H1 (cell line): ENCODE results near the gene GCNA. TPM values are rescaled to one million over a fixed set of nuclear protein-coding genes. Genes with fewer than 3 reads are reported as not detected.

Experiments
- CTCF ChIA-PET: fragments of 300-600 bp; sonication (Branson Sonifier 250); formaldehyde crosslinking; loops from one replicate; lab custom pipeline; 2021; ENCODE audit not compliant: partially characterized antibody; lab: Charles Lee
- POLR2A ChIA-PET: fragments of 300-600 bp; sonication (Branson Sonifier 250); formaldehyde crosslinking; loops from one replicate; lab custom pipeline; 2021; ENCODE audit warnings: inconsistent platforms; ENCODE audit not compliant: partially characterized antibody; lab: Charles Lee
- DNase-seq, 2 experiments: peaks; one replicate each; pipeline versions ENCODE4 v3.0.0 to v3.0.0-alpha.2; 2010 to 2022; ENCODE audit warnings: low spot score in 2 of 2, low read depth in 1 of 2, mixed read lengths in 1 of 2
- FAIRE-seq: peaks from 2 replicates; lab custom pipeline; 2011; peaks lifted over from hg19 to GRCh38; lab: Jason Lieb, UNC
- H2AFZ ChIP-seq: 2 replicates; pipeline ENCODE4 v1.8.1; 2012; ENCODE audit warnings: low read length, inconsistent platforms
- H2AK5ac ChIP-seq: 2 replicates; pipeline ENCODE4 v1.6.1; 2013; ENCODE audit warnings: low read depth, low read length
- H2BK120ac ChIP-seq: replicated peaks from 2 replicates; pipeline ENCODE3; 2013; ENCODE audit warnings: low read depth, low read length, inconsistent platforms
- H2BK12ac ChIP-seq: 2 replicates; pipeline ENCODE4 v1.6.1; 2013; ENCODE audit warnings: low read depth, low read length
- H2BK15ac ChIP-seq: 2 replicates; pipeline ENCODE4 v1.6.1; 2013; ENCODE audit warnings: low read length
- H2BK20ac ChIP-seq: 2 replicates; pipeline ENCODE4 v1.6.1; 2013; ENCODE audit warnings: low read length
- H2BK5ac ChIP-seq: 2 replicates; pipeline ENCODE4 v1.6.1; 2013; ENCODE audit warnings: low read depth, low read length
- H3K14ac ChIP-seq: 2 replicates; pipeline ENCODE4 v1.6.1; 2013; ENCODE audit warnings: inconsistent platforms; ENCODE audit not compliant: insufficient read length
- H3K18ac ChIP-seq: 2 replicates; pipeline ENCODE4 v1.6.1; 2013; ENCODE audit warnings: low read length; ENCODE audit errors: extremely low read depth
- H3K23ac ChIP-seq: 2 replicates; pipeline ENCODE4 v1.6.1; 2013; ENCODE audit warnings: inconsistent platforms; ENCODE audit not compliant: insufficient read length
- H3K23me2 ChIP-seq: 2 replicates; pipeline ENCODE4 v1.6.1; 2013; ENCODE audit warnings: low read depth, low read length
- H3K27ac ChIP-seq: 2 replicates; pipeline ENCODE4 v1.6.1; 2011; ENCODE audit warnings: low read depth, low read length, inconsistent platforms
- H3K27me3 ChIP-seq, 4 experiments: replicated peaks in 1 of 4; 1 replicate in 1 of 4; 2 replicates in 3 of 4; pipeline versions ENCODE4 v1.6.1 to v1.8.1; 2011 to 2013; ENCODE audit warnings: low read length in 3 of 4, mild to moderate bottlenecking in 3 of 4, inconsistent platforms in 2 of 4, mixed read lengths in 2 of 4, moderate library complexity in 1 of 4; ENCODE audit not compliant: control insufficient read depth in 3 of 4, insufficient read depth in 3 of 4; ENCODE audit errors: extremely low read depth in 1 of 4
- H3K36me3 ChIP-seq, 4 experiments: 2 replicates each; pipeline versions ENCODE4 v1.6.1 to v1.8.1; 2011 to 2013; ENCODE audit warnings: mild to moderate bottlenecking in 4 of 4, low read length in 3 of 4, moderate library complexity in 2 of 4, control low read depth in 1 of 4, inconsistent platforms in 1 of 4; ENCODE audit not compliant: insufficient read depth in 4 of 4, control insufficient read depth in 2 of 4
- H3K4ac ChIP-seq: replicated peaks from 2 replicates; pipeline ENCODE3; 2013; ENCODE audit warnings: low read length, low read depth, mixed read lengths, inconsistent platforms; ENCODE audit not compliant: insufficient read length
- H3K4me1 ChIP-seq, 4 experiments: replicated peaks in 1 of 4; 1 replicate in 1 of 4; 2 replicates in 3 of 4; pipeline versions ENCODE4 v1.6.1 to v1.8.1; 2011 to 2013; ENCODE audit warnings: low read length in 3 of 4, inconsistent platforms in 2 of 4, mixed read lengths in 1 of 4; ENCODE audit not compliant: insufficient read depth in 4 of 4, control insufficient read depth in 3 of 4
- H3K4me2 ChIP-seq, 2 experiments: 2 replicates each; pipeline versions ENCODE4 v1.6.1 to v1.8.1; 2011 to 2013; ENCODE audit warnings: low read depth in 2 of 2, low read length in 2 of 2, control low read depth in 1 of 2, inconsistent platforms in 1 of 2, mild to moderate bottlenecking in 1 of 2; ENCODE audit not compliant: insufficient read depth in 1 of 2
- H3K4me3 ChIP-seq, 4 experiments: fragments of 200-600, 300-600 bp in 1 of 4; sonication (generic), shearing (Covaris generic), sonication (Bioruptor Twin) in 1 of 4; 2 replicates each; pipeline versions ENCODE4 v1.5.1 to v1.8.1; 2011 to 2016; ENCODE audit warnings: low read length in 4 of 4, low read depth in 3 of 4, control low read depth in 2 of 4, inconsistent platforms in 2 of 4, mild to moderate bottlenecking in 2 of 4, mixed read lengths in 1 of 4, moderate library complexity in 1 of 4; ENCODE audit not compliant: insufficient read depth in 2 of 4; ENCODE audit errors: extremely low read depth in 1 of 4
- H3K56ac ChIP-seq: replicated peaks from 2 replicates; pipeline ENCODE3; 2013; ENCODE audit warnings: low read depth, mild to moderate bottlenecking, mixed read lengths, low read length, inconsistent platforms; ENCODE audit not compliant: insufficient read length
- H3K79me1 ChIP-seq: 2 replicates; pipeline ENCODE4 v1.6.1; 2013; ENCODE audit warnings: low read depth, low read length, control low read depth
- H3K79me2 ChIP-seq, 2 experiments: 2 replicates each; pipeline versions ENCODE4 v1.6.1 to v1.8.1; 2012 to 2013; ENCODE audit warnings: low read length in 2 of 2, mild to moderate bottlenecking in 2 of 2, inconsistent platforms in 1 of 2; ENCODE audit not compliant: insufficient read depth in 2 of 2, control insufficient read depth in 1 of 2
- H3K9ac ChIP-seq, 4 experiments: replicated peaks in 1 of 4; 1 replicate in 1 of 4; 2 replicates in 3 of 4; pipeline versions ENCODE4 v1.6.1 to v1.8.1; 2011 to 2013; ENCODE audit warnings: low read depth in 3 of 4, low read length in 3 of 4, control low read depth in 2 of 4, mild to moderate bottlenecking in 2 of 4, moderate library complexity in 2 of 4, inconsistent platforms in 1 of 4; ENCODE audit errors: extremely low read depth in 1 of 4
- H3K9me3 ChIP-seq, 2 experiments: 2 replicates each; pipeline versions ENCODE4 v1.6.1 to v1.8.1; 2012 to 2013; ENCODE audit warnings: mild to moderate bottlenecking in 2 of 2, moderate library complexity in 2 of 2, control low read depth in 1 of 2, inconsistent platforms in 1 of 2, low read depth in 1 of 2, low read length in 1 of 2, mixed read lengths in 1 of 2; ENCODE audit not compliant: insufficient read depth in 2 of 2
- H4K20me1 ChIP-seq, 2 experiments: replicated peaks in 1 of 2; 2 replicates each; pipeline versions ENCODE3 to v1.8.1; 2011 to 2013; ENCODE audit warnings: inconsistent platforms in 2 of 2, low read length in 2 of 2, mild to moderate bottlenecking in 1 of 2; ENCODE audit not compliant: insufficient read depth in 2 of 2, control insufficient read depth in 1 of 2
- H4K5ac ChIP-seq: 2 replicates; pipeline ENCODE4 v1.6.1; 2013; ENCODE audit warnings: low read length, low read depth, mixed read lengths, inconsistent platforms; ENCODE audit not compliant: insufficient read length
- H4K8ac ChIP-seq: 2 replicates; pipeline ENCODE4 v1.8.0; 2013; ENCODE audit warnings: mild to moderate bottlenecking, moderate library complexity, low read length, inconsistent platforms; ENCODE audit not compliant: insufficient read depth; ENCODE audit errors: extremely low read depth
- H4K91ac ChIP-seq: replicated peaks from 2 replicates; pipeline ENCODE3; 2013; ENCODE audit warnings: low read length, mixed read lengths, inconsistent platforms; ENCODE audit not compliant: insufficient read length
- RBBP5 ChIP-seq: IDR thresholded peaks from 2 replicates; pipeline ENCODE4 v1.7.1; 2012; ENCODE audit warnings: low read depth, mild to moderate bottlenecking, inconsistent platforms, low read length, moderate library complexity, borderline replicate concordance
- ZNF274 ChIP-seq: IDR thresholded peaks from 2 replicates; pipeline ENCODE4 v1.7.0; 2012; ENCODE audit warnings: low read length, borderline replicate concordance; ENCODE audit errors: extremely low read depth
- WGBS, 2 experiments: shearing (Covaris generic) in 1 of 2; methylation state at CpG; one replicate each; pipeline versions ENCODE4 v1.1.6 to v1.1.7; 2013 to 2015; ENCODE audit warnings: low lambda C conversion rate in 2 of 2, mixed read lengths in 2 of 2, inconsistent platforms in 1 of 2, low coverage in 1 of 2, missing lambda C conversion rate in 1 of 2; ENCODE audit not compliant: insufficient replicate concordance in 2 of 2, insufficient coverage in 1 of 2, insufficient read length in 1 of 2; ENCODE audit errors: extremely low coverage in 1 of 2, missing lambda C conversion rate in 1 of 2; 5-methylcytosine and 5-hydroxymethylcytosine counted together
- polyA plus RNA-seq, 7 experiments: library from polyadenylated mRNA; depleted of rRNA in 3 of 7; stranded (reverse) in 5 of 7; unstranded in 2 of 7; fragments of >200 nt in 5 of 7; fragments of 200-250 nt in 2 of 7; gene quantifications; 1 replicate in 5 of 7; 2 replicates in 1 of 7; 4 replicates in 1 of 7; pipeline versions ENCODE4 v1.2.1 to v1.2.3, GENCODE V29; 2011 to 2013; ENCODE audit warnings: missing spikeins in 2 of 7, mixed read lengths in 2 of 7
- total RNA-seq: library from RNA; stranded (reverse); fragmentation: NEBNext Ultra II Directional; extraction: Animal tissue kit (Norgen Biotek cat#: 25700); gene quantifications from 2 replicates; pipeline ENCODE4 v1.2.1, GENCODE V29; 2021

Gene GCNA
- total and polyA plus RNA-seq, 2 of the 8 experiments (the other 6 are each of a cell fraction or from before 2014, with no cell fraction given): 0.41 to 0.95 TPM

- Histone ChIP-seq H3K27ac (no peak overlapping the region), H3K36me3 (no peaks in the 10 kb centered on the region), H3K4me2 (no peak overlapping the region), H2BK15ac (no peak overlapping the region), H3K79me2 (no peaks in the 10 kb centered on the region), H3K9me3 (no peaks in the 10 kb centered on the region), H3K4me1 (peaks cover 0 to 3% (median 0%) of the 10 kb centered on the region in 4 experiments; a peak in 1 of 7 replicates), H3K4ac (no peak overlapping the region), H3K23ac (no peak overlapping the region), H2AK5ac (no peak overlapping the region), H3K9ac (no peak overlapping the region), H2BK120ac (no peak overlapping the region), H3K79me1 (no peaks in the 10 kb centered on the region), H3K23me2 (no peaks in the 10 kb centered on the region), H2AFZ (no peak overlapping the region), H4K20me1 (no peaks in the 10 kb centered on the region), H3K56ac (no peak overlapping the region), H4K5ac (no peak overlapping the region), H2BK5ac (no peak overlapping the region), H3K14ac (no peak overlapping the region), H4K8ac (no peak overlapping the region), H4K91ac (no peak overlapping the region), H3K18ac (no peak overlapping the region), H2BK20ac (no peak overlapping the region), H2BK12ac (no peak overlapping the region), H3K4me3 (no peak overlapping the region), H3K27me3 (no peaks in the 10 kb centered on the region)
- ChIA-PET CTCF (interaction anchor here (1.1 kb wide), 1 partner anchor 25 kb away, joined by 5 read pairs; no protein-coding TSS in a partner anchor), POLR2A (no interaction called here)
- TF ChIP-seq RBBP5: no peak
- no peak for TF ChIP-seq ZNF274
- no peak for DNase-seq
- FAIRE-seq: no peak
- 92% methylated on average over 9 of the region's 14 CpGs; no CpG with 5 or more reads in 1 of the 2 experiments for WGBS, 2 experiments
Measured at GRCh38 chrX:71627588-71628404, 49.6 kb downstream of the GCNA start.
